ENCODE results near the gene CRTC1. TPM values are rescaled to one million over a fixed set of nuclear protein-coding genes. Genes with fewer than 3 reads are reported as not detected.

CRTC1 gene
- total and polyA plus RNA-seq, 9 of the 15 experiments (the other 6 are each of a cell fraction or from before 2014, with no cell fraction given): 0.25 to 3.8 (median 1.2) TPM; not detected in 2

GRCh38 chr19:18672606-18673337 lies 10.7 kb upstream of the CRTC1 start:
- H3K4me3 ChIP-seq: no peak overlapping the region

More at GRCh38 chr19:18672606-18673337, 10.7 kb upstream of the CRTC1 start:
- Histone ChIP-seq H2AFZ (ENCODE audit: low read depth, low read length) (no peak overlapping the region), H3K9me3 (replicated peaks; ENCODE audit: control insufficient read depth, insufficient read depth, low read depth, low read length) (peaks cover 4% of the 10 kb centered on the region), H3K4me1 (replicated peaks in 1 of 2; ENCODE audit: control insufficient read depth in 2 of 2, insufficient read depth in 2 of 2, low read length in 2 of 2) (peaks cover 1 to 21% of the 10 kb centered on the region in 2 experiments; a peak in 3 of 5 replicates), H3K27ac (ENCODE audit: extremely low read depth, low read depth, low read length) (no peak overlapping the region), H3K79me2 (ENCODE audit: control insufficient read depth, insufficient read depth, low read length) (no peaks in the 10 kb centered on the region), H3K9ac (ENCODE audit: insufficient read depth in 1 of 2, low read depth in 2 of 2, low read length in 2 of 2) (no peak overlapping the region), H4K20me1 (replicated peaks; ENCODE audit: control insufficient read depth, insufficient read depth, low read length) (no peaks in the 10 kb centered on the region), H3K9me1 (ENCODE audit: control insufficient read depth, insufficient read depth, low read length) (no peaks in the 10 kb centered on the region), H3K4me2 (ENCODE audit: insufficient read depth, low read length) (no peak overlapping the region), H3K27me3 (ENCODE audit: control insufficient read depth in 2 of 2, insufficient read depth in 2 of 2, low read length in 2 of 2) (no peaks in the 10 kb centered on the region), H3K36me3 (ENCODE audit: control insufficient read depth, insufficient read depth, low read length) (peaks cover 16% of the 10 kb centered on the region; the same call in 1 of the 3 replicates)
- 23% methylated on average over 9 of the region's 13 CpGs for WGBS (ENCODE audit: insufficient coverage, low coverage, missing lambda C conversion rate)
- intact Hi-C loops (cut with micrococcal nuclease): no loop called here
- ChIA-PET POLR2A (interaction anchor here (0.7 to 1.0 kb wide), 2 partner anchors 15 to 198 kb away, joined by 3 read pairs; no protein-coding TSS in a partner anchor), CTCF (ENCODE audit: low intra/inter-chr PET ratio) (interaction anchor here (0.6 kb wide), 1 partner anchor 424 kb away, joined by 3 read pairs; no protein-coding TSS in a partner anchor)
- in situ Hi-C loops (cut with MboI): no loop called here
- DNase-seq (ENCODE audit: extremely low read depth in 1 of 4, low spot score in 3 of 4): peak in 1 of 4 experiments; percentile 29
- no TSS peak for BruUV-seq (replicated peaks)
- TF ChIP-seq NR2C2 (CRISPR knock-in tag; IDR thresholded peaks at IDR 0.05) (no peak), NR2C2 (tag; IDR thresholded peaks at IDR 0.05) (no peak), RAD21 (CRISPR knock-in tag; conservative IDR thresholded peaks at IDR 0.05 in 1 of 2, IDR thresholded peaks at IDR 0.05 in 1 of 2) (peak in 1 of 2 experiments; percentile 53; a peak in 1 of 4 replicates), ZNF785 (CRISPR knock-in tag; IDR thresholded peaks at IDR 0.05) (no peak)
- TF ChIP-seq, protein P1, sequence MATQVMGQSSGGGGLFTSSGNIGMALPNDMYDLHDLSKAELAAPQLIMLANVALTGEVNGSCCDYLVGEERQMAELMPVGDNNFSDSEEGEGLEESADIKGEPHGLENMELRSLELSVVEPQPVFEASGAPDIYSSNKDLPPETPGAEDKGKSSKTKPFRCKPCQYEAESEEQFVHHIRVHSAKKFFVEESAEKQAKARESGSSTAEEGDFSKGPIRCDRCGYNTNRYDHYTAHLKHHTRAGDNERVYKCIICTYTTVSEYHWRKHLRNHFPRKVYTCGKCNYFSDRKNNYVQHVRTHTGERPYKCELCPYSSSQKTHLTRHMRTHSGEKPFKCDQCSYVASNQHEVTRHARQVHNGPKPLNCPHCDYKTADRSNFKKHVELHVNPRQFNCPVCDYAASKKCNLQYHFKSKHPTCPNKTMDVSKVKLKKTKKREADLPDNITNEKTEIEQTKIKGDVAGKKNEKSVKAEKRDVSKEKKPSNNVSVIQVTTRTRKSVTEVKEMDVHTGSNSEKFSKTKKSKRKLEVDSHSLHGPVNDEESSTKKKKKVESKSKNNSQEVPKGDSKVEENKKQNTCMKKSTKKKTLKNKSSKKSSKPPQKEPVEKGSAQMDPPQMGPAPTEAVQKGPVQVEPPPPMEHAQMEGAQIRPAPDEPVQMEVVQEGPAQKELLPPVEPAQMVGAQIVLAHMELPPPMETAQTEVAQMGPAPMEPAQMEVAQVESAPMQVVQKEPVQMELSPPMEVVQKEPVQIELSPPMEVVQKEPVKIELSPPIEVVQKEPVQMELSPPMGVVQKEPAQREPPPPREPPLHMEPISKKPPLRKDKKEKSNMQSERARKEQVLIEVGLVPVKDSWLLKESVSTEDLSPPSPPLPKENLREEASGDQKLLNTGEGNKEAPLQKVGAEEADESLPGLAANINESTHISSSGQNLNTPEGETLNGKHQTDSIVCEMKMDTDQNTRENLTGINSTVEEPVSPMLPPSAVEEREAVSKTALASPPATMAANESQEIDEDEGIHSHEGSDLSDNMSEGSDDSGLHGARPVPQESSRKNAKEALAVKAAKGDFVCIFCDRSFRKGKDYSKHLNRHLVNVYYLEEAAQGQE (IDR thresholded peaks at IDR 0.05; ENCODE audit: borderline replicate concordance): peak; percentile 36; the same call in 1 of the 2 replicates
- TF ChIP-seq, protein P1 (CRISPR knock-in tag; IDR thresholded peaks at IDR 0.05; ENCODE audit: low read depth): no peak
- TF ChIP-seq, protein P2, sequence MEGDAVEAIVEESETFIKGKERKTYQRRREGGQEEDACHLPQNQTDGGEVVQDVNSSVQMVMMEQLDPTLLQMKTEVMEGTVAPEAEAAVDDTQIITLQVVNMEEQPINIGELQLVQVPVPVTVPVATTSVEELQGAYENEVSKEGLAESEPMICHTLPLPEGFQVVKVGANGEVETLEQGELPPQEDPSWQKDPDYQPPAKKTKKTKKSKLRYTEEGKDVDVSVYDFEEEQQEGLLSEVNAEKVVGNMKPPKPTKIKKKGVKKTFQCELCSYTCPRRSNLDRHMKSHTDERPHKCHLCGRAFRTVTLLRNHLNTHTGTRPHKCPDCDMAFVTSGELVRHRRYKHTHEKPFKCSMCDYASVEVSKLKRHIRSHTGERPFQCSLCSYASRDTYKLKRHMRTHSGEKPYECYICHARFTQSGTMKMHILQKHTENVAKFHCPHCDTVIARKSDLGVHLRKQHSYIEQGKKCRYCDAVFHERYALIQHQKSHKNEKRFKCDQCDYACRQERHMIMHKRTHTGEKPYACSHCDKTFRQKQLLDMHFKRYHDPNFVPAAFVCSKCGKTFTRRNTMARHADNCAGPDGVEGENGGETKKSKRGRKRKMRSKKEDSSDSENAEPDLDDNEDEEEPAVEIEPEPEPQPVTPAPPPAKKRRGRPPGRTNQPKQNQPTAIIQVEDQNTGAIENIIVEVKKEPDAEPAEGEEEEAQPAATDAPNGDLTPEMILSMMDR (IDR thresholded peaks at IDR 0.05 in 2 of 3, conservative IDR thresholded peaks at IDR 0.05 in 1 of 3; ENCODE audit: insufficient read depth in 2 of 3, low read depth in 1 of 3, low read length in 3 of 3): peak; percentile 21 to 52 (median 46); a peak in 4 of 6 replicates
- peak; percentile 59 for FAIRE-seq
- peak; percentile 77 for ATAC-seq

Measured in K562 (cell line).